ENCODE results near the gene KDM8.

DNA sequence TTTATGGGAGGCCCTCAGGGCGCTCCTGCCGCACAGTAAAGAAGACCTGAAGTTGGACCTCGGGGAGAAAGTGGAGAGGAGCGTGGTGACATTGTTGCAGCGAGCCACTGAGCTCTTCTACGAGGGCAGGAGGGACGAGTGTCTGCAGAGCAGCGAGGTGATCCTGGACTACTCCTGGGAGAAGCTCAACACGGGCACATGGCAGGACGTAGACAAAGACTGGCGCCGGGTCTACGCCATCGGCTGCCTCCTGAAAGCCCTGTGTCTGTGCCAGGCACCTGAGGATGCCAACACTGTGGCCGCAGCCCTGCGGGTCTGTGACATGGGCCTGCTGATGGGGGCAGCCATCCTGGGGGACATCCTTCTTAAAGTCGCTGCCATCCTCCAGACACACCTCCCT, 6.8 kb downstream of the KDM8 start:
- no peak for TF ChIP-seq POLR2A (IDR thresholded peaks at IDR 0.05; ENCODE audit: low read length)
- TF ChIP-seq GATA1 (IDR thresholded peaks at IDR 0.05; ENCODE audit: low read depth, low read length) = no peak

Data from erythroblast (primary cell).